Stimulated activated naive CD8-positive, alpha-beta T cell treated with anti-CD3 and anti-CD28 coated beads, Interleukin-15, Interleukin-2, amounts not matched to agents 100 ng/mL and 50 ng/mL, for 24 hours (primary cell): ENCODE measurements around the gene PPP1R9A.

Experiments used
- H3K27ac Mint-ChIP-seq: one replicate; pipeline ENCODE4 v1.8.0; 2021; ENCODE audit warnings: mild to moderate bottlenecking, mixed read lengths
- H3K27me3 Mint-ChIP-seq: one replicate; pipeline ENCODE4 v1.8.0; 2021; ENCODE audit warnings: mixed read lengths
- H3K36me3 Mint-ChIP-seq: one replicate; pipeline ENCODE4 v1.8.0; 2021; ENCODE audit warnings: low read depth, mixed read lengths
- H3K4me1 Mint-ChIP-seq: one replicate; pipeline ENCODE4 v1.8.0; 2021; ENCODE audit warnings: low read depth, mixed read lengths
- H3K4me3 Mint-ChIP-seq: one replicate; pipeline ENCODE4 v1.8.0; 2021; ENCODE audit warnings: mild to moderate bottlenecking, mixed read lengths
- H3K9me3 Mint-ChIP-seq: one replicate; pipeline ENCODE4 v1.8.0; 2021; ENCODE audit warnings: mixed read lengths

The PPP1R9A gene

DNA sequence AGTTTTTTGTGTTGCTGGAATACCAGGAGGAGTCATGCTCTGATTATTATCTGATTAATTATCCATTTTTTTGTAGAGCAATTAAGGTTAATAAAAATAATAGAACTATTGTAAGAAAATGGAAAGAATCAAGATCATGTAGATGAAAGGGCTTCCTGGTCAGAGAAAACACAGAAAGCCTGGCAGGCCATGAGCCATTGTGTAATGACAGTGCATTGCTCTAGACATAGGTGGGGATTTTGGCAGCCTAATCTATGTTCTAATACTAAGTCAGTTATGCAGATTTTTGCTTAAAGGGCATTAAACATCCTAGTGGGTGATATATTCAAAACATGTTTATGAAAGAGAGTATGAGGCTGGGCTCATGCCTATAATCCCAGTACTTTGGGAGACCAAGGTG, 198.2 kb downstream of the PPP1R9A start:
- Mint-ChIP-seq H3K36me3 (no peaks in the 10 kb centered on the region), H3K27me3 (no peaks in the 10 kb centered on the region), H3K27ac (no peak overlapping the region), H3K4me3 (no peak overlapping the region), H3K9me3 (no peaks in the 10 kb centered on the region), H3K4me1 (no peaks in the 10 kb centered on the region)

DNA sequence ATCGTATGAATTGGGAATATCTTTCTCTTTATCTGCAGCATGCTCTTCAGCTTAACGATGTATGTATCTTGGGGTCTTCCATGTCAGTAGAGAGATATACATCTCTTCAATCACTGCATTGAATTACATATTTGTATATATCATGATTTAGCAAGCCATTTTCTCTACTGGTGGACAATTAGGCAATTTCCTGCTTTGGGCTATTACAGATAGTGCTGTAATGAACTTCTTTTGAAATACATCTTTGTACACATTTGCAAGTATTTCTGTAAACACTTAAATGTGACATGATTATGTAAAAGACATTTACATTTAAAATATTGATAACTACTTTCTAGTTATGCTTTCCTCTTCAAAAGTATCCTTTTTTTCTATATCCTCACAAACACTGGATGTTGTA, 199.0 kb downstream of the PPP1R9A start:
- H3K9me3 Mint-ChIP-seq: no peaks in the 10 kb centered on the region
- H3K36me3 Mint-ChIP-seq: no peaks in the 10 kb centered on the region
- no peaks in the 10 kb centered on the region for H3K4me1 Mint-ChIP-seq
- no peaks in the 10 kb centered on the region for H3K27me3 Mint-ChIP-seq
- no peak overlapping the region for H3K4me3 Mint-ChIP-seq
- H3K27ac Mint-ChIP-seq: no peak overlapping the region

DNA sequence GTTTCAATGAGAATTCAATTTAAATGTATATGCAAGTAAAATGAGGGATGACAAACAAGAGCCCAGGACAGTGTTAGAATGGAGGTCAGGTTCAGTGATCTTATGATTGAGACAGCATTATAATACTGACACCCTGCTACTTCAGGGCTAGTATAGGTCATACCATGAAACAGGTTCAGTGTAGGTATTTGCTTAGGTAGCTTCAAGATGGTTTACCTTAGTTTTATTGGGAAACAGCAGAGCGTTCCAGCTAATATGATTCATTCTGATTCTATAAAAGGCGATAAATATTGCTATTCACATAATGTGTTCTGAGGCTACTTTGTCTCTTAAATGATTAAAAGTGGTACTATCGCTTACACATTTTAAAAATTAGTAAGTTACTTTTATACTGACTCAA, 203.3 kb downstream of the PPP1R9A start:
- Mint-ChIP-seq H3K27ac (no peak overlapping the region), H3K9me3 (no peaks in the 10 kb centered on the region), H3K4me1 (no peaks in the 10 kb centered on the region), H3K27me3 (no peaks in the 10 kb centered on the region), H3K4me3 (no peak overlapping the region), H3K36me3 (no peaks in the 10 kb centered on the region)

DNA sequence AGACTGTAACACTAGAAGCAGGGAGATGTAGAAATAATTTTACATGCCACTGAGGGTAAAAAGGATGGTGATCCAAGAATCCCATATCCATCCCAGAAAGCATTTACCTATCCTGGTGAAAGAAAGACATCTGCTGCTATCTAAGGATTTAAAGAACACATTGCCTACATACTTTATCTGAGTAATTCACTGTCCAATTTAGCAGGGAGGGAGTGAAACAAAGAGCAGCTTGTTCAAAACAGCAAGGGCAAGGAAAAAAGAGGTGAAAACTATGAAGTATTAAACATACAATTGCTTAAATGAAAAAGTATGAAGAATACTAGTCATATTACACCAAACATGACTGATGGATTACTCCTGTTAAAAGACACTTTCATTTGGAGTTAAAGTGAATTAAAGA, 206.2 kb downstream of the PPP1R9A start:
- Mint-ChIP-seq H3K36me3 (no peaks in the 10 kb centered on the region), H3K27ac (no peak overlapping the region), H3K4me3 (no peak overlapping the region), H3K9me3 (no peaks in the 10 kb centered on the region), H3K27me3 (no peaks in the 10 kb centered on the region), H3K4me1 (no peaks in the 10 kb centered on the region)

DNA sequence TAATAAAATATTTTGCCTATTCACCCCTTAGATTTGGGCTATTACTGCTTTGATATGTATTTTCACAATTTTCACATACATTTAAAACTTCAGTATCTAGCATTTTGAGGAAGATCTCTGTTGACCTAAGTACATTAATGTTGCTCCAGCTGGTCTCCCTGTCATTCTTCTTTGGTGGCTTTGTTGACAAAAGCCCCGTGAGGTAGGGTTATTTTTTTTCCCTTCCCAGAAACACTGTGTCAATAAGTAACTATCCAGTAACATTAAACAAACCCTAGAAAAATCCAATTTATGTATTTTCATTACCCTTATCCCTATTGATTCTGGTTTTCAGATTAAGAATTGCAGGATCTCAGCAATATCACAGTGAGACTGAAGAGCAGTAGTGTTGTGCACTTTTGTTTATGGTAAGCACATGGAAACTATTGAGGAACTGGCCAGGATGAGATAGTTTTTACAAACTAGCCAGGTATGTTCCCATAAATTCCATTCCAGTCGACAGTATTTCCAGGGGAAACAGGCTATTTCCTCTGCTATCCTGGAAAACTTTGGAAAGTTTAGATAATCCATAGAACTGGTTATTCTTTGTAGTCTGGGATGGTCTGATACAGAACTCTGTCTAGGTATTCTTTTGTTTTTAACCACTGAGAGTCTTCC, 218.8 kb downstream of the PPP1R9A start:
- H3K9me3 Mint-ChIP-seq: peaks cover 5% of the 10 kb centered on the region
- no peak overlapping the region for H3K4me3 Mint-ChIP-seq
- no peaks in the 10 kb centered on the region for H3K36me3 Mint-ChIP-seq

DNA sequence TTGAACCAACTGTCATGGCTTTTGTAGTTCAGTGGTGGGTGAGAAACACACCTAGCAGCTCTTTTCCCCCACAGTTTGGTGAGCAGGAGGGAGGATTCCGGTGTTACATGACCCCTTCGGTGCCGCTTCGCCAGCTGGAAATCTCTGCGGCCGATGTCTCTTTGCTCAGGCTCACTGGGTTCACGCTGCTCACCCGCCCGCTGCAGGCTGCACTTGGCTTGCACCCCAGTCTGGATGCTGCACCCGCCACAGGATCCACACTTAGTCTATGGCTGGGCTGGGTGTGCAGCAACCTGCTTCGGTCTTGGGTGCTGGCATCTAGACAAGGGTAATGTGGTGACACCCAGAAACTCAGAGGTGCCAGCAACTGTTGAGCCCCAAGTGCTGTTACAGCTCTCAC, 225.1 kb downstream of the PPP1R9A start:
- Mint-ChIP-seq H3K36me3 (no peaks in the 10 kb centered on the region), H3K9me3 (peaks cover 5% of the 10 kb centered on the region), H3K4me1 (no peaks in the 10 kb centered on the region), H3K4me3 (no peak overlapping the region), H3K27me3 (no peaks in the 10 kb centered on the region), H3K27ac (no peak overlapping the region)

More for the DNA sequence above, 218.8 kb downstream of the PPP1R9A start:
- Mint-ChIP-seq H3K27ac (no peak overlapping the region), H3K27me3 (no peaks in the 10 kb centered on the region), H3K4me1 (no peaks in the 10 kb centered on the region)

DNA sequence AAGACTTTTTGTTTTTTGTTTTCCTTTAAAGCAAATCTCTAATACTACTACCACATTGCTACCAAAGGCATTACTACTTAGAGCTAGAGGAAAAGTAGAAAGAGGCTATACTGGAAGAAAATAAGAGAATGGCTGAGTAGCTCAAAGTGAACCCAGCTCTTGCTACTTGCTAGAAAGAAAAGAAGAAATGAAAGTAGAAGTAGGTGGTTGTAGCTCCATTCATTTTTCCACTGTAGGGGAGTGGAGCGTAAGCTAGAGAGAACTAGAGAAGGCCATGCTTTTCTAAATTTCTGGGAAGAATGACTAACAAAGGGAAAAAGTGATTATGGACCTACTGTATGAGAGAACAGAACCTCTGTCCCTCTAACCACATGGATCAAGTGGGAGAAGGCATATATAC, 232.5 kb downstream of the PPP1R9A start:
- no peaks in the 10 kb centered on the region for H3K36me3 Mint-ChIP-seq
- H3K4me3 Mint-ChIP-seq: no peak overlapping the region
- no peak overlapping the region for H3K27ac Mint-ChIP-seq
- H3K27me3 Mint-ChIP-seq: no peaks in the 10 kb centered on the region
- no peaks in the 10 kb centered on the region for H3K4me1 Mint-ChIP-seq
- no peaks in the 10 kb centered on the region for H3K9me3 Mint-ChIP-seq

DNA sequence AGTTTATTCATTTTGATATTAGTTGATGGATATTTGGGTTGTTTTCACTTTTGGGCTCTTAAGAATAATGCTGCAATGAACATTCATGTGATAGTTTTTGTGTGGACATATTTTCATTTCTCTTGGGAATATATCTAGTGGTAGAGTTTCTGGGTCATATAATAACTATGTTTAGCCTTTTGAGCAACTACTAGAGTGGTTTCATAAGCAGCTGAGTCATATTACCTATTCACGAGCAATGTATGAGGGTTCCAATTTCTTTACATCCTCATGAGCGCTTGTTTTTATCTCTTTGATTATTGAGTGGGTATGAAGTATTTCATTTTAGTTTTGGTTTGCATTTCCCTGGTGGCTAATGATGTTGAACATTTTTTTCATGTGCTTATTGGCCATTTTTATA, 234.4 kb downstream of the PPP1R9A start:
- H3K36me3 Mint-ChIP-seq: no peaks in the 10 kb centered on the region
- H3K4me3 Mint-ChIP-seq: no peak overlapping the region
- no peak overlapping the region for H3K27ac Mint-ChIP-seq
- H3K4me1 Mint-ChIP-seq: no peaks in the 10 kb centered on the region
- H3K9me3 Mint-ChIP-seq: no peaks in the 10 kb centered on the region
- H3K27me3 Mint-ChIP-seq: no peaks in the 10 kb centered on the region

DNA sequence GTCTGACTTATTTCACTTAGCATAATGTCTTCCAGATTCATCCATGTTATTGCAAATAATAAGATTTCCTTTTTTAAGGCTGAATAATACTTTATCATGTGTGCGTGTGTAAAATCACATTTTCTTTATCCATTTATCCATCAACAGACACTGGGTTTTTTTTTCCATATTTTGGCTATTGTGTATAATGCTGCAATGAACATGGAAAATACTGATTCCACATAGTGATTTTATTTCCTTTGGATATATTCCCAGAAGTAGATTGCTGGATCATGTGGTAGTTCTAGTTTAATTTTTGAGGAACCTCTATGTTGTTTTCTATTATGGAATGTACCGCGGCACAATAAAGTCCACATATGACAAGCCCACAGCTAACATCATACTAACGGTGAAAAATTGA, 236.9 kb downstream of the PPP1R9A start:
- H3K9me3 Mint-ChIP-seq: no peaks in the 10 kb centered on the region
- H3K4me1 Mint-ChIP-seq: no peaks in the 10 kb centered on the region
- no peak overlapping the region for H3K27ac Mint-ChIP-seq
- H3K4me3 Mint-ChIP-seq: no peak overlapping the region
- no peaks in the 10 kb centered on the region for H3K27me3 Mint-ChIP-seq
- H3K36me3 Mint-ChIP-seq: no peaks in the 10 kb centered on the region

DNA sequence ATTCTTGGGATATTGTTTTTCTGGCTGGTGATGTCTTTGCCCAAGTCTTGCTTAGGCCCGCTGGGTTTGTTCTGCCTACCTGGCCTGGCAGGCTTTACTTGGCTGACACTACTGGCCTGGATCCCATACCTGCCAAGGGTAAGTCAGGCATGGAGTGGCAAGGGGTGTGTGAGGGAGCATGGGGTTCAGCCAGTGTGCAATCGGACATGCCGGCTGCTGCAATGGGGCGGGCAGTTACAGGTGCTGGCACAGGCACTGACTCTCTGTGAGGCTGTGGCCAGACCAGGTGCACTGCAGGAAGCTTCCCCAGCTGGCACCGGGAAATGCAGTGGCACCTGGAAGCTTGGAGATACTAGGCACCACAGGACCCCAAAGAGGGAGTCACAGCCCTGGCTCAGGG, 248.6 kb downstream of the PPP1R9A start:
- Mint-ChIP-seq H3K27me3 (no peaks in the 10 kb centered on the region), H3K27ac (no peak overlapping the region), H3K4me1 (no peaks in the 10 kb centered on the region), H3K9me3 (no peaks in the 10 kb centered on the region), H3K4me3 (no peak overlapping the region), H3K36me3 (no peaks in the 10 kb centered on the region)

DNA sequence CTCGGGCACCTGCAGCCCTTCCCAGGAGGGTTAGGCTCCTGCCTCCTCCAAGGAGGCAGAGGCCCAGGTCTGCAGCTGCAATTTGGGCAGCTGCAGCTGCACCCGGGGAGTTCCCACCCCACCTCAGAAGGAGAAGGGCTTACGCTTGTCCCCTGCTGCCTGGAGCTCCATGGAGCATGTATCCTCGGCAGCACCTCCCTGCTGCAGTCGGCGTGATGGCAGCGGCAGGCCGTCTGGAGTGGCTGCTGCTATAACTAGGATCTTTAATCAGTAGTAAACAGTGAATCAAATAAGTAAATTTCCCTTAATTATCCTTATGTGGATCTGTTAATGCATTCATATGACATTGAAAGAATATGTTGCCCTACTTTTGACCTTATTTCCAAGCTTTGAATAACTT, 250.0 kb downstream of the PPP1R9A start:
- no peaks in the 10 kb centered on the region for H3K9me3 Mint-ChIP-seq
- H3K4me1 Mint-ChIP-seq: no peaks in the 10 kb centered on the region
- no peaks in the 10 kb centered on the region for H3K27me3 Mint-ChIP-seq

DNA sequence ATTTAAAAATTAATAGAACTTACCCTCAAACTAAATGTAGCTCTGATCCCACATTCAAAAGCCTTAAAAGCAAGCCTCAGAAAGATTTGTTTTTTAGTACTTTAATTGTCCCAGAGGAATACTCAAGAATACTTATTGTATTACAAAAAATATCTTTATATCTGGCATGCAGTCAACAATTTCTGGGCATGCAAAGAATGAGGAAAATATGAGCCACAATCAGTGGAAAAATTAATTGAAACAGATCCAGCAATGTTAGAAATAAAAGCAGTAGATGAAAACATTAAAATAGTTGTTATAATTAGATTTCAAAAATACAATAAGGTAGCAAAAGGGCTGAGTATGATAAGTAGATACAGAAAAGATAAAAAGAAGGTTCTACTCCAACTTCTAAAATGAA, 262.3 kb downstream of the PPP1R9A start:
- H3K27me3 Mint-ChIP-seq: peaks cover 8% of the 10 kb centered on the region
- no peak overlapping the region for H3K27ac Mint-ChIP-seq
- H3K4me3 Mint-ChIP-seq: no peak overlapping the region

More for the DNA sequence above, 250.0 kb downstream of the PPP1R9A start:
- Mint-ChIP-seq H3K27ac (no peak overlapping the region), H3K36me3 (no peaks in the 10 kb centered on the region), H3K4me3 (no peak overlapping the region)

DNA sequence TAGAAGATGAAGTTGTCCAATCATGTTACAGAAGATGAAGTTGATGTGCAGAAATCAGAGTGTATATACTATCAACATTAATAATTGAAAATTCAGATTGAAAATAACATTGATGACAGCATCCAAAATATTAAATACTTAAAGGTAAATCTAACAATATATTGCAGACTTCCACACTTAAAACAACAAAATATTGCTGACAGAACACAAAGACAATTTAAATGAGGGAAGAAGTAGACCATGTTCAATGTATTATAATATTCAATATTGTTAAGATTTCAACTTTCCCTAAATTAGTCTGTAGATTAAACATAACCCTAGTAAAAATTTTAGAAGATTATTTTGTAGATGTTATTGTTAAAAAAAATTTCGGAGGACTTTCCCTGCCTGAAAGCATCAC, 265.0 kb downstream of the PPP1R9A start:
- Mint-ChIP-seq H3K27ac (no peak overlapping the region), H3K4me1 (no peaks in the 10 kb centered on the region), H3K27me3 (no peaks in the 10 kb centered on the region)

More for the DNA sequence above, 262.3 kb downstream of the PPP1R9A start:
- Mint-ChIP-seq H3K36me3 (no peaks in the 10 kb centered on the region), H3K9me3 (peaks cover 3% of the 10 kb centered on the region), H3K4me1 (no peaks in the 10 kb centered on the region)

DNA sequence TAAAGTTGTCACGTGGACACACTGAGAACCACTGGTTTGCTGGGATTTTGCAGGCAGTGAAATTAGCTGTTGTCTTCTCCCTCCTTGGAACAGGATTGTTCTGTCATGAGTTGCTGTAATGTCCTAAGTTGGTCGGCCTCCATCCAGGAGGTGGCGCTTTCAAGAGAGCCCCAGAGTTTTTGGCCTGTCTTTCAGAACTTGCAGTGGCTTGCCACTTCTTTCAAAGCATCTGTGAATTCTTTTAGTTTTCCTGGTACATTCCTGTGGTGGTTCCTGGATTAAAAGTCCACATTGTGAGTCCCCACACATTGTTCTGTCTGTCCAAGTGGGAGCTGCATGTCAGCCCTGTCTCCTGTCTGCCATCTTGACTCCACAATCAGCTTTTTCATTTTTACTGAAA, 283.1 kb downstream of the PPP1R9A start:
- peaks cover 6% of the 10 kb centered on the region for H3K27me3 Mint-ChIP-seq
- H3K4me3 Mint-ChIP-seq: no peak overlapping the region
- no peaks in the 10 kb centered on the region for H3K9me3 Mint-ChIP-seq
- H3K4me1 Mint-ChIP-seq: no peaks in the 10 kb centered on the region
- no peak overlapping the region for H3K27ac Mint-ChIP-seq
- no peaks in the 10 kb centered on the region for H3K36me3 Mint-ChIP-seq

More for the DNA sequence above, 265.0 kb downstream of the PPP1R9A start:
- peaks cover 6% of the 10 kb centered on the region for H3K9me3 Mint-ChIP-seq
- no peaks in the 10 kb centered on the region for H3K36me3 Mint-ChIP-seq
- H3K4me3 Mint-ChIP-seq: no peak overlapping the region

DNA sequence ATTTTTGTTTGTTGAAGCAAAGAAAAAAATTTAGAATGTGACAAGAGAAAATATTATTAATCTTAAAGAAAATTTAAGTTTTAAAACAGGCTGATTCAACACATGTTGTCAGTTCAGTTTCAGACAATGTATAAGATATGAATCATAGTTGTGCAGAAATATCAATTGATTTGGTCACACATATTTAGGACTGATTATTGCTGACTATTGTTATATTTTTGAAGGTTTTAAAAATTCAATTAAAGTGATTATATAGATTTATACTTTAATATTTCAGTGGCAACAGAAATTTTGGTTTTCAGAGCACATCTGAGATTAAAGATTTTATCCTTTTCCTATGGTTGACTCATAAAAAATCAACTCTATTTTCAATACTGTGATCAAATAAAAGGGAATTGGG, 284.4 kb downstream of the PPP1R9A start:
- Mint-ChIP-seq H3K27ac (no peak overlapping the region), H3K27me3 (peaks cover 6% of the 10 kb centered on the region), H3K36me3 (no peaks in the 10 kb centered on the region), H3K4me1 (no peaks in the 10 kb centered on the region), H3K4me3 (no peak overlapping the region), H3K9me3 (no peaks in the 10 kb centered on the region)

DNA sequence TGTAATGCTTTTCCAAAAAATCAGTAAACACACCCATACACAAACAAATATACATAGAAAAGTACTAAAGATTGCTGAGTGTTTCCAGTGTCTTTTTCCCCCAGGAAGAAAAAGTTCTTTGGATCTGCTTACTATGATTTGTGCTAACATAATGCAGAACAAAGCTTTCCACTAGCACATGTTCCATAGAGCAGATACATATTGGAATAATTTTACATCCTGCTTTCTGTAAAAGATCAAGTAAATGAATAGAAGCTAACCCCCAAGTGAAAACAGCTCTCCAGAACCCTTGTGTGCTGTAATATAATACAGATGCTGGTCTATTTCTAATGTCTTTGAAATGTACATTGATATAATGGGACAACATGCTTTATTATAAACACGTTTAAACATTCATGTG, 291.5 kb downstream of the PPP1R9A start:
- Mint-ChIP-seq H3K4me3 (no peak overlapping the region), H3K4me1 (no peaks in the 10 kb centered on the region), H3K9me3 (no peaks in the 10 kb centered on the region), H3K36me3 (no peaks in the 10 kb centered on the region), H3K27me3 (no peaks in the 10 kb centered on the region), H3K27ac (no peak overlapping the region)
